ENCODE measurements around the gene TMIE. TPM values are rescaled to one million over a fixed set of nuclear protein-coding genes. Genes with fewer than 3 reads are reported as not detected.
A peak's percentile ranks its signal among the peaks of the same experiment; 100 is the strongest.

TMIE gene
- total RNA-seq (2021; fragmentation: NEBNext Ultra II Directional; extraction: Animal tissue kit (Norgen Biotek cat#: 25700)) (0.67 and 0.90 TPM in 2 replicates), polyA plus RNA-seq (2011; rRNA removed) (0.45 and 0.64 TPM in 2 replicates), polyA minus RNA-seq (2011; rRNA and poly(A)+ RNA removed) (0.49 and 0.88 TPM in 2 replicates)
- polyA plus RNA-seq (2011; cell fraction: cytosol; rRNA removed) = 1.0 TPM
- 0.87 TPM for polyA plus RNA-seq (2011; cell fraction: nucleus; rRNA removed)
- 0.28 to 1.0 TPM (median 0.62 TPM) in 4 replicates for polyA plus RNA-seq (2012, experiment 1 of 2)
- 0.56 TPM for polyA plus RNA-seq (2012, experiment 2 of 2)
- polyA plus RNA-seq (2013, experiment 1 of 2) = 0.22 TPM
- 0.35 TPM for polyA plus RNA-seq (2013, experiment 2 of 2)
- polyA minus RNA-seq (2011; cell fraction: cytosol; rRNA and poly(A)+ RNA removed) = not detected
- polyA minus RNA-seq (2011; cell fraction: nucleus; rRNA and poly(A)+ RNA removed) = 1.3 TPM
- long read RNA-seq, experiment 1 = 0 reads
- long read RNA-seq, experiment 2 = 0 reads

GRCh38 chr3:46701181-46701939, at the start of gene TMIE:
TSS of gene TMIE (plus strand) at chr3:46701392. CDS start at chr3:46701488, 96 bp downstream.
- Histone ChIP-seq H3K79me1 (ENCODE audit: low read depth, low read length) (no peaks in the 10 kb centered on the region), H3K9ac (replicated peaks in 1 of 4; ENCODE audit: extremely low read depth in 1 of 4, low read depth in 3 of 4, low read length in 3 of 4) (no peak within 1 kb of the TSS), H4K20me1 (replicated peaks in 1 of 2; ENCODE audit: control insufficient read depth in 1 of 2, insufficient read depth in 2 of 2, low read length in 2 of 2) (peaks cover 2% of the 10 kb centered on the region in 2 experiments), H3K79me2 (ENCODE audit: control insufficient read depth in 1 of 2, insufficient read depth in 2 of 2, low read length in 2 of 2) (no peaks in the 10 kb centered on the region), H4K91ac (replicated peaks; ENCODE audit: insufficient read length, low read length) (no peak within 1 kb of the TSS), H3K27ac (ENCODE audit: low read depth, low read length) (no peak within 1 kb of the TSS), H3K9me3 (ENCODE audit: insufficient read depth in 2 of 2, low read depth in 1 of 2, low read length in 1 of 2) (no peaks in the 10 kb centered on the region), H3K18ac (ENCODE audit: extremely low read depth, low read length) (no peak within 1 kb of the TSS; the same call in 1 of the 2 replicates), H2AFZ (ENCODE audit: low read length) (no peak within 1 kb of the TSS; the same call in 1 of the 2 replicates), H3K56ac (replicated peaks; ENCODE audit: insufficient read length, low read depth, low read length) (no peak within 1 kb of the TSS), H2BK15ac (ENCODE audit: low read length) (no peak within 1 kb of the TSS), H4K8ac (ENCODE audit: extremely low read depth, insufficient read depth, low read length) (peak within 1 kb of the TSS; percentile 30), H3K4ac (replicated peaks; ENCODE audit: insufficient read length, low read depth, low read length) (no peak within 1 kb of the TSS), H2AK5ac (ENCODE audit: low read depth, low read length) (no peak within 1 kb of the TSS), H2BK20ac (ENCODE audit: low read length) (no peak within 1 kb of the TSS), H2BK5ac (ENCODE audit: low read depth, low read length) (no peak within 1 kb of the TSS), H3K4me2 (ENCODE audit: insufficient read depth in 1 of 2, low read depth in 2 of 2, low read length in 2 of 2) (peak within 1 kb of the TSS; percentile 58 to 75), H2BK12ac (ENCODE audit: low read depth, low read length) (no peak within 1 kb of the TSS), H3K23me2 (ENCODE audit: low read depth, low read length) (no peaks in the 10 kb centered on the region; the same call in 1 of the 2 replicates), H2BK120ac (replicated peaks; ENCODE audit: low read depth, low read length) (no peak within 1 kb of the TSS), H3K14ac (ENCODE audit: insufficient read length) (no peak within 1 kb of the TSS), H3K27me3 (replicated peaks in 1 of 4; ENCODE audit: control insufficient read depth in 3 of 4, extremely low read depth in 1 of 4, insufficient read depth in 3 of 4, low read length in 3 of 4) (peaks cover 2 to 24% (median 20%) of the 10 kb centered on the region in 4 experiments; a peak in 6 of 7 replicates), H3K36me3 (ENCODE audit: control insufficient read depth in 2 of 4, insufficient read depth in 4 of 4, low read length in 3 of 4) (no peaks in the 10 kb centered on the region), H3K4me1 (replicated peaks in 1 of 4; ENCODE audit: control insufficient read depth in 3 of 4, insufficient read depth in 4 of 4, low read length in 3 of 4) (peaks cover 0 to 4% (median 1%) of the 10 kb centered on the region in 4 experiments; a peak in 3 of 7 replicates), H3K23ac (ENCODE audit: insufficient read length) (no peak within 1 kb of the TSS), H4K5ac (ENCODE audit: insufficient read length, low read depth, low read length) (no peak within 1 kb of the TSS), H3K4me3 (ENCODE audit: extremely low read depth in 1 of 4, insufficient read depth in 2 of 4, low read depth in 3 of 4, low read length in 4 of 4) (peak within 1 kb of the TSS; percentile 20 to 59 (median 28))
- CTCF ChIA-PET (ENCODE audit: partially characterized antibody) = interaction anchor here (1.6 to 3.0 kb wide), 5 partner anchors 14 to 194 kb away, joined by 5 to 17 read pairs (median 10); no protein-coding TSS in a partner anchor
- POLR2A ChIA-PET (ENCODE audit: partially characterized antibody) = interaction anchor here (1.0 kb wide), 1 partner anchor 8 kb away, joined by 3 read pairs; the partner anchor contains the start of gene ALS2CL
- DNase-seq (ENCODE audit: low read depth in 1 of 2, low spot score in 2 of 2) (no peak), FAIRE-seq (no peak)
- no peak for TF ChIP-seq MAFK (IDR thresholded peaks at IDR 0.05; ENCODE audit: low read depth, low read length)
- peak; percentile 41 for TF ChIP-seq KDM4A (IDR thresholded peaks at IDR 0.05; ENCODE audit: low read depth, low read length, severe bottlenecking)
- TF ChIP-seq POLR2A (IDR thresholded peaks at IDR 0.05; ENCODE audit: control extremely low read depth in 1 of 2, low read depth in 2 of 2, low read length in 2 of 2) = no peak
- peak; percentile 32; the same call in 1 of the 2 replicates for TF ChIP-seq SUZ12 (IDR thresholded peaks at IDR 0.05; ENCODE audit: low read length)
- 0 out of 2 replicates have a peak, but pooled peaks have one; percentile 14 for TF ChIP-seq EGR1 (IDR thresholded peaks at IDR 0.05; ENCODE audit: borderline replicate concordance, low read depth, low read length)
- TF ChIP-seq NANOG (IDR thresholded peaks at IDR 0.05; ENCODE audit: insufficient read depth, low read depth, low read length, poor library complexity, severe bottlenecking) = no peak
- 14% methylated on average over 16 of the region's 51 CpGs; no CpG with 5 or more reads in 1 of the 2 experiments for WGBS, 2 experiments (ENCODE audit: extremely low coverage in 1 of 2, insufficient coverage in 1 of 2, insufficient read length in 1 of 2, insufficient replicate concordance in 2 of 2, low coverage in 1 of 2, low lambda C conversion rate in 2 of 2, missing lambda C conversion rate in 1 of 2)
